ENCODE results near the gene KRTAP12-1. TPM values are rescaled to one million over a fixed set of nuclear protein-coding genes. Genes with fewer than 3 reads are reported as not detected.

KRTAP12-1 gene
- total RNA-seq, 1 donor from 2014 or later = not detected

DNA sequence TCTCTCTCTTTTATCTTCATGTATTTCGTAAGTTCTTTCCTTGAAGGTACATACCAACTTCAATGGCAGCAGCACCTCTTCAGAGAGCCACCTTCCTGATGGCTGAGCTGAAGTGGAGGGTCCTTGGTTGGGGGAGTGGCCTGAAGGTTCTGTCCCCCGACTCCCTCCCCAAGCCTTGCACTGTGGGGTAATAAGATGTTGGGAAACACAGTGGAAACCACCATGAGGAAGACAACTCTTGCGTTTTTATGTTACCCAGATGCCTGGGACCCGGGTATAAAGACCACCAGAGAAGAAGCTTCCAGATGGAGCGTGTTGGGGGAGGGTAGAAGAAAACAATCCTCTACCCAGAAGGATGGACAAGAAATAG lies 23.4 kb downstream of the KRTAP12-1 start:
- DNase-seq = no peak
- peaks cover 14% of the 10 kb centered on the region for H3K27me3 ChIP-seq (ENCODE audit: low read depth)
- intact Hi-C loops (cut with micrococcal nuclease) = no loop called here
- no peaks in the 10 kb centered on the region for H3K36me3 ChIP-seq
- H3K9me3 ChIP-seq (replicated peaks) = peaks cover 20% of the 10 kb centered on the region
- TF ChIP-seq, protein P1, sequence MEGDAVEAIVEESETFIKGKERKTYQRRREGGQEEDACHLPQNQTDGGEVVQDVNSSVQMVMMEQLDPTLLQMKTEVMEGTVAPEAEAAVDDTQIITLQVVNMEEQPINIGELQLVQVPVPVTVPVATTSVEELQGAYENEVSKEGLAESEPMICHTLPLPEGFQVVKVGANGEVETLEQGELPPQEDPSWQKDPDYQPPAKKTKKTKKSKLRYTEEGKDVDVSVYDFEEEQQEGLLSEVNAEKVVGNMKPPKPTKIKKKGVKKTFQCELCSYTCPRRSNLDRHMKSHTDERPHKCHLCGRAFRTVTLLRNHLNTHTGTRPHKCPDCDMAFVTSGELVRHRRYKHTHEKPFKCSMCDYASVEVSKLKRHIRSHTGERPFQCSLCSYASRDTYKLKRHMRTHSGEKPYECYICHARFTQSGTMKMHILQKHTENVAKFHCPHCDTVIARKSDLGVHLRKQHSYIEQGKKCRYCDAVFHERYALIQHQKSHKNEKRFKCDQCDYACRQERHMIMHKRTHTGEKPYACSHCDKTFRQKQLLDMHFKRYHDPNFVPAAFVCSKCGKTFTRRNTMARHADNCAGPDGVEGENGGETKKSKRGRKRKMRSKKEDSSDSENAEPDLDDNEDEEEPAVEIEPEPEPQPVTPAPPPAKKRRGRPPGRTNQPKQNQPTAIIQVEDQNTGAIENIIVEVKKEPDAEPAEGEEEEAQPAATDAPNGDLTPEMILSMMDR (IDR thresholded peaks at IDR 0.05; ENCODE audit: borderline replicate concordance) = no peak
- no peak overlapping the region for H3K27ac ChIP-seq (replicated peaks)
- H3K4me3 ChIP-seq = no peak overlapping the region
- H3K4me1 ChIP-seq = no peaks in the 10 kb centered on the region

DNA sequence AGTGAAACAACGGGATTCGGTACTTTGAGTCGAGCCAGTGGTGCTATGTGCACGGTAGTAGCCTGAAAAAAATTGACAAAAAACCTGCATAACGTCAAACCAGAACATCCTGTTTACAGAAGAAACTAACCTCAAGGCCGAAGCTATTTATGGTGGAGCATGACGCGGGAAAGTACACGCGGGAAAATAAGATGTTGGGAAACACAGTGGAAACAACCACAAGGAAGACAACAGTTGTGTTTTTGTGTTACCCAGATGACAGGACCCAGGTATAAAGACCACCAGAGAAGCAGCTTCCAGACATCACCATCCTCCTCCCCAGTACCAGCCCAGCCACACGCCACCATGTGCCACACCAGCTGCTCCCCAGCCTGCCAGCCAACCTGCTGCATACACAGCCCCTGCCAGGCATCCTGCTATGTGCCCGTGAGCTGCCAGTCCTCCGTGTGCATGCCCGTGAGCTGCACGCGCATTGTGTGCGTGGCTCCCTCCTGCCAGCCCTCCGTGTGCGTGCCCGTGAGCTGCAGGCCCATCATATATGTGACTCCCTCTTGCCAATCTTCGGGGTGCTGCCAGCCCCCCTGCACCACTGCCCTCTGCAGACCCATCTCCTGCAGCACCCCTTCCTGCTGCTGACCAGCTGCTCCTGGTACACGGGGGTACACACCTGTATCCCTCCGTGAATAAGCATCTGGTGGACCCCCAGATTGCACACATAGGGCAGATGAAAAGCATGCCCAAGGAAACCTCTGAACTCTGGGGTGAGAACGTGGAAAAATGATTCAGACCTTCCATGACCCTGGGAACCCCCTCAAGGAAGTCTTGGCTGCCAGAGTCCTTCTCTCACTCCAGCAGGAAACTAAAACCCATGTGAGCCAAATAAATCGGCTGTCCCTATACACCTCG lies 24.1 kb downstream of the KRTAP12-1 start, which contains the start of gene KRTAP12-3:
TSS of gene KRTAP12-3 (plus strand) at position 298 of the 906 bp plus-strand sequence. CDS start at position 346, 48 bp downstream.
- Histone ChIP-seq H3K4me3 (no peak within 1 kb of the TSS), H3K27ac (replicated peaks) (no peak within 1 kb of the TSS), H3K36me3 (no peaks in the 10 kb centered on the region), H3K4me1 (no peaks in the 10 kb centered on the region), H3K9me3 (replicated peaks) (peaks cover 13% of the 10 kb centered on the region), H3K27me3 (ENCODE audit: low read depth) (peaks cover 14% of the 10 kb centered on the region)
- TF ChIP-seq, protein P1 (IDR thresholded peaks at IDR 0.05; ENCODE audit: borderline replicate concordance) = no peak
- DNase-seq = no peak
- intact Hi-C loops (cut with micrococcal nuclease) = no loop called here

DNA sequence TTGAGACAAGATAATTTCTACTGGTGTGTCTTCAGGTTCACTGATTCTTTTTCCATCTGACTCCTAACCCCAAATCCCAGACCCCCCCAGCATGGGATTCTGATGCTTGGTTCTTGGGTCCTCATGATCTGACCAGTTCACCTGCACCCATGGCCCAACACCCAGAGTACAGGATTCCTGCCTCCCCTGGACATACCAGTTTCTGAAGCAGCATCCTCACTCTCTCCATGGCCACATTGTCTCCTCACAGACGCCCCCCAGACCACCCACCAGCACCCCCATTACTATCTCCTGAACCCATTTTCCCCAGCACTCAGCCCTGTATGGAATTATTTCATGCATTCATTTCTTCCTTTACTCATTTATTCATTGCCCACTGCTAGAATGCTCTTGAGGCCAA lies 25.1 kb downstream of the KRTAP12-1 start:
- Histone ChIP-seq H3K9me3 (replicated peaks) (peaks cover 12% of the 10 kb centered on the region), H3K27ac (replicated peaks) (no peak overlapping the region), H3K4me1 (no peaks in the 10 kb centered on the region), H3K36me3 (no peaks in the 10 kb centered on the region), H3K27me3 (ENCODE audit: low read depth) (peaks cover 14% of the 10 kb centered on the region), H3K4me3 (no peak overlapping the region)
- TF ChIP-seq, protein P1 (IDR thresholded peaks at IDR 0.05; ENCODE audit: borderline replicate concordance) = no peak
- intact Hi-C loops (cut with micrococcal nuclease) = no loop called here
- DNase-seq = no peak

DNA sequence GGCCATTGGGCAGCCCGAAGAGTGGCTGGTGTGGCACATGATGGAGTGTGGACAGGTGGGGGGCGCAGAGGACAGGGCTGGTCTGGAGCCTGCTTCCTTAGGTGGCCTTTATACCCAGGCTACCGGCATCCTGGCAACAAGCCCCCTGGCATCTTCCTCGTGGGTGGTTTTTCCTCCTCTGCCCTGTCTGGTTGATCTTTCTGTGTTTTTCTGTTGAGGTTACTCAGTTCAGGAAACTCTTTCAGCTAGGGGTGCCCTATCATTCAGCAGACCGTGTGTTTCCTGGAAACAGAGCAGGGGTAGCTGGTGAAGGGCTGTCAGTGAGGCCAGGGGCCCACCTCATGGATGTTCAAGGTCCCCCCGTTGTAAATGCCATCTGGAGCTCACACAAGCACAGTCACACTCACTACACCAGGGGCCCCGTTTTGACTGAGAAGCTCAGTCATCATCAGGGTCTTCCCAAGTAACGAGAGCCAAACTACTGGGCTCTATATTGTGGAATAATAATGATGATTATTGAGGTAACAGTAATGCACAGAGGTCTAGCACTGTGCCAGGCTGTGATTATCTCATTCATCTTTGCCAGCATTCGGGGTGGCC lies 27.3 kb downstream of the KRTAP12-1 start, which contains the start of gene KRTAP12-4:
TSS of gene KRTAP12-4 (minus strand) at position 84 of the 600 bp plus-strand sequence. CDS start at position 39, 45 bp downstream.
- intact Hi-C loops (cut with micrococcal nuclease) = no loop called here
- TF ChIP-seq, protein P1 (IDR thresholded peaks at IDR 0.05; ENCODE audit: borderline replicate concordance) = no peak
- H3K4me1 ChIP-seq = no peaks in the 10 kb centered on the region
- H3K9me3 ChIP-seq (replicated peaks) = peaks cover 12% of the 10 kb centered on the region
- H3K27ac ChIP-seq (replicated peaks) = no peak within 1 kb of the TSS
- H3K27me3 ChIP-seq (ENCODE audit: low read depth) = peaks cover 14% of the 10 kb centered on the region
- H3K4me3 ChIP-seq = no peak within 1 kb of the TSS
- DNase-seq = no peak
- no peaks in the 10 kb centered on the region for H3K36me3 ChIP-seq

DNA sequence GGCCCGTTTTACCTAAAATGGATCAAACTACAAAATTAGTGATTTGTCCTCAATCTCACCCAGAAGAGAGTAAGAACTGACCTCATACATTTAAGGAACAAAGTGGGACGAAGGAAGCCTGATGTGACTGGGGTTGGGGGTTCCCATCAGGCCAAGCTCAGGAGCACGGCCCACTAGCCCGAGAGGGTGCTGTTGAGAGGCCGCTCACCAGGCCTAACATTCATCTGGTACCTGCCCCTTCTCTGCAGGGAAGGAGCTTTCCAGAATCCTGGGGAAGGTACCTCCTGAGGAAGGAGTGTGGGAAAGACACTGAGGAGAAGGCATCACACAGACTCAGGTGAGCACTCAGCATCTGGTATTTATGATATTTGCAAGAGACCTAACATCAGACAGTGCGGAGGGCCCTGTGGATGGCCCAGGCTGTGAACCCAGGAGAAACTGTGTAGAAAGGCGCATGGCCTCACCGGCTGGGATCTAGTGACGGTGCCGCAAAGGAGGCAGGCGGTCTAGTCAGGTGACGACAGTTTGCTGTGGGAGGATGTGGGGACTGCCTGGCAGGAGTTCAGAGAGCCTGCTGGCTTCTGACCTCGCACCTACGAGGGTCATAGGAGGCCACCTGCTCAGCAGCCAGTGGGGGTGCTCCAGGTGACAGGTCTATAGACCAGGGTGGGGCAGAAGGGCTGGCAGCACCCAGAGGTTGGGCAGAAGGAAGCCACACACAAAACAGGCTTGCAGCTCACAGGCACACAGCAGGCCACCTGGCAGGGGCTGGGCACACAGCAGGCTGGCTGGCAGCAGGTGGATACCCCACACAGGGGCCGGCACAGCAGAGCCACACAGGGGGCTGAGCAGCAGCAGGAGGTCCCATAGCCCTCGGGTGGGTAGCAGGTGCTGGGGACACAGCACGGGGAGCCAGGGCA lies 28.0 kb downstream of the KRTAP12-1 start:
- H3K36me3 ChIP-seq = no peaks in the 10 kb centered on the region
- peaks cover 12% of the 10 kb centered on the region for H3K9me3 ChIP-seq (replicated peaks)
- TF ChIP-seq, protein P1 (IDR thresholded peaks at IDR 0.05; ENCODE audit: borderline replicate concordance) = no peak
- DNase-seq = no peak
- intact Hi-C loops (cut with micrococcal nuclease) = no loop called here
- no peaks in the 10 kb centered on the region for H3K4me1 ChIP-seq
- H3K27me3 ChIP-seq (ENCODE audit: low read depth) = peaks cover 20% of the 10 kb centered on the region
- no peak overlapping the region for H3K4me3 ChIP-seq
- no peak overlapping the region for H3K27ac ChIP-seq (replicated peaks)

Measured in left ventricle myocardium inferior (tissue), 1 donor.